ENCODE measurements around the gene NELFB. TPM values are rescaled to one million over a fixed set of nuclear protein-coding genes. Genes with fewer than 3 reads are reported as not detected.

The NELFB gene
- total RNA-seq, 2 experiments from 2014 or later: 47.0 to 47.1 TPM

GRCh38 chr9:137278721-137279711 is 23.9 kb downstream of the NELFB start:
- CTCF ChIA-PET: no interaction called here
- peaks cover 11% of the 10 kb centered on the region for H3K4me1 Mint-ChIP-seq (ENCODE audit: low read depth)

GRCh38 chr9:137279741-137280473 is 24.8 kb downstream of the NELFB start:
- no peak overlapping the region for H3K4me3 Mint-ChIP-seq
- intact Hi-C loops (cut with micrococcal nuclease): no loop called here
- H3K36me3 Mint-ChIP-seq (ENCODE audit: low read depth): no peaks in the 10 kb centered on the region
- peaks cover 13% of the 10 kb centered on the region for H3K27me3 Mint-ChIP-seq (ENCODE audit: low read depth)
- no peak overlapping the region for H3K27ac Mint-ChIP-seq
- CTCF ChIA-PET: no interaction called here
- no peak for DNase-seq
- H3K9me3 Mint-ChIP-seq: no peaks in the 10 kb centered on the region
- peaks cover 11% of the 10 kb centered on the region for H3K4me1 Mint-ChIP-seq (ENCODE audit: low read depth)

More at GRCh38 chr9:137278721-137279711, 23.9 kb downstream of the NELFB start:
- intact Hi-C loops (cut with micrococcal nuclease): no loop called here
- H3K9me3 Mint-ChIP-seq: no peaks in the 10 kb centered on the region
- H3K36me3 Mint-ChIP-seq (ENCODE audit: low read depth): no peaks in the 10 kb centered on the region
- H3K27ac Mint-ChIP-seq: no peak overlapping the region
- peaks cover 13% of the 10 kb centered on the region for H3K27me3 Mint-ChIP-seq (ENCODE audit: low read depth)
- H3K4me3 Mint-ChIP-seq: no peak overlapping the region
- DNase-seq: no peak

GRCh38 chr9:137280474-137281344 is 25.6 kb downstream of the NELFB start:
- no peak overlapping the region for H3K27ac Mint-ChIP-seq
- H3K4me1 Mint-ChIP-seq (ENCODE audit: low read depth): peaks cover 9% of the 10 kb centered on the region
- H3K36me3 Mint-ChIP-seq (ENCODE audit: low read depth): no peaks in the 10 kb centered on the region
- H3K27me3 Mint-ChIP-seq (ENCODE audit: low read depth): peaks cover 13% of the 10 kb centered on the region
- DNase-seq: no peak
- no peaks in the 10 kb centered on the region for H3K9me3 Mint-ChIP-seq
- H3K4me3 Mint-ChIP-seq: no peak overlapping the region
- intact Hi-C loops (cut with micrococcal nuclease): no loop called here
- CTCF ChIA-PET: no interaction called here

GRCh38 chr9:137281345-137282116 is 26.4 kb downstream of the NELFB start:
- intact Hi-C loops (cut with micrococcal nuclease): no loop called here
- peaks cover 8% of the 10 kb centered on the region for H3K4me1 Mint-ChIP-seq (ENCODE audit: low read depth)
- H3K27me3 Mint-ChIP-seq (ENCODE audit: low read depth): peaks cover 13% of the 10 kb centered on the region
- no peak for DNase-seq
- H3K36me3 Mint-ChIP-seq (ENCODE audit: low read depth): no peaks in the 10 kb centered on the region
- no peak overlapping the region for H3K27ac Mint-ChIP-seq
- CTCF ChIA-PET: no interaction called here
- no peaks in the 10 kb centered on the region for H3K9me3 Mint-ChIP-seq
- no peak overlapping the region for H3K4me3 Mint-ChIP-seq

- no peak overlapping the region for H3K27ac Mint-ChIP-seq
- no peaks in the 10 kb centered on the region for H3K4me1 Mint-ChIP-seq (ENCODE audit: low read depth)
- DNase-seq: peak; percentile 46
- no peak overlapping the region for H3K4me3 Mint-ChIP-seq
- H3K27me3 Mint-ChIP-seq (ENCODE audit: low read depth): peaks cover 10% of the 10 kb centered on the region
- CTCF ChIA-PET: interaction anchor here (0.6 to 1.3 kb wide), 7 partner anchors 10 to 306 kb away, joined by 3 to 6 read pairs (median 4); partner anchors contain the start of gene TOR4A
- H3K9me3 Mint-ChIP-seq: no peaks in the 10 kb centered on the region
- intact Hi-C loops (cut with micrococcal nuclease): no loop called here
- no peaks in the 10 kb centered on the region for H3K36me3 Mint-ChIP-seq (ENCODE audit: low read depth)
Observed at GRCh38 chr9:137286975-137287383, 31.9 kb downstream of the NELFB start.

GRCh38 chr9:137293094-137293481 is 38.0 kb downstream of the NELFB start:
- peaks cover 20% of the 10 kb centered on the region for H3K27me3 Mint-ChIP-seq (ENCODE audit: low read depth)
- H3K9me3 Mint-ChIP-seq: peaks cover 1% of the 10 kb centered on the region
- DNase-seq: no peak
- intact Hi-C loops (cut with micrococcal nuclease): no loop called here
- no peak overlapping the region for H3K27ac Mint-ChIP-seq
- CTCF ChIA-PET: interaction anchor here (0.6 to 1.4 kb wide), 2 partner anchors 113 to 232 kb away, joined by 3 read pairs; no protein-coding TSS in a partner anchor
- H3K36me3 Mint-ChIP-seq (ENCODE audit: low read depth): no peaks in the 10 kb centered on the region
- peaks cover 8% of the 10 kb centered on the region for H3K4me1 Mint-ChIP-seq (ENCODE audit: low read depth)
- H3K4me3 Mint-ChIP-seq: no peak overlapping the region

GRCh38 chr9:137293482-137294090 is 38.5 kb downstream of the NELFB start:
- H3K27me3 Mint-ChIP-seq (ENCODE audit: low read depth): peaks cover 20% of the 10 kb centered on the region
- H3K9me3 Mint-ChIP-seq: peaks cover 1% of the 10 kb centered on the region
- no peak overlapping the region for H3K4me3 Mint-ChIP-seq
- DNase-seq: no peak
- intact Hi-C loops (cut with micrococcal nuclease): loop anchor here (1.0 kb wide), 1 partner anchor 152 kb away; no protein-coding TSS in a partner anchor
- H3K36me3 Mint-ChIP-seq (ENCODE audit: low read depth): no peaks in the 10 kb centered on the region
- H3K4me1 Mint-ChIP-seq (ENCODE audit: low read depth): peaks cover 8% of the 10 kb centered on the region
- H3K27ac Mint-ChIP-seq: no peak overlapping the region
- CTCF ChIA-PET: interaction anchor here (0.6 to 1.4 kb wide), 3 partner anchors 113 to 231 kb away, joined by 3 read pairs; no protein-coding TSS in a partner anchor

- peaks cover 20% of the 10 kb centered on the region for H3K27me3 Mint-ChIP-seq (ENCODE audit: low read depth)
- H3K4me1 Mint-ChIP-seq (ENCODE audit: low read depth): peaks cover 8% of the 10 kb centered on the region
- H3K4me3 Mint-ChIP-seq: peak overlapping the region; percentile 9
- H3K27ac Mint-ChIP-seq: no peak overlapping the region
- peak; percentile 37 for DNase-seq
- peaks cover 1% of the 10 kb centered on the region for H3K9me3 Mint-ChIP-seq
- CTCF ChIA-PET: interaction anchor here (0.8 to 1.3 kb wide), 2 partner anchors 199 to 233 kb away, joined by 3 read pairs; no protein-coding TSS in a partner anchor
- intact Hi-C loops (cut with micrococcal nuclease): loop anchor here (1.0 kb wide), 1 partner anchor 151 kb away; no protein-coding TSS in a partner anchor
- H3K36me3 Mint-ChIP-seq (ENCODE audit: low read depth): no peaks in the 10 kb centered on the region
Observed at GRCh38 chr9:137294091-137294680, 39.1 kb downstream of the NELFB start.

- peak overlapping the region; percentile 47 for H3K4me3 Mint-ChIP-seq
- no peak overlapping the region for H3K27ac Mint-ChIP-seq
- H3K36me3 Mint-ChIP-seq (ENCODE audit: low read depth): no peaks in the 10 kb centered on the region
- DNase-seq: no peak
- CTCF ChIA-PET: interaction anchor here (0.6 to 1.3 kb wide), 2 partner anchors 167 to 233 kb away, joined by 3 read pairs; no protein-coding TSS in a partner anchor
- peaks cover 1% of the 10 kb centered on the region for H3K9me3 Mint-ChIP-seq
- intact Hi-C loops (cut with micrococcal nuclease): loop anchor here (1.0 kb wide), 1 partner anchor 151 kb away; no protein-coding TSS in a partner anchor
- peaks cover 8% of the 10 kb centered on the region for H3K4me1 Mint-ChIP-seq (ENCODE audit: low read depth)
- peaks cover 24% of the 10 kb centered on the region for H3K27me3 Mint-ChIP-seq (ENCODE audit: low read depth)
Observed at GRCh38 chr9:137294681-137295237, 39.6 kb downstream of the NELFB start.

GRCh38 chr9:137295238-137295811 is 40.2 kb downstream of the NELFB start:
- CTCF ChIA-PET: interaction anchor here (0.6 to 1.3 kb wide), 2 partner anchors 166 to 232 kb away, joined by 3 read pairs; no protein-coding TSS in a partner anchor
- intact Hi-C loops (cut with micrococcal nuclease): no loop called here
- Mint-ChIP-seq H3K27me3 (ENCODE audit: low read depth) (peaks cover 27% of the 10 kb centered on the region), H3K36me3 (ENCODE audit: low read depth) (no peaks in the 10 kb centered on the region), H3K4me1 (ENCODE audit: low read depth) (peaks cover 8% of the 10 kb centered on the region), H3K9me3 (peaks cover 1% of the 10 kb centered on the region), H3K4me3 (peak overlapping the region; percentile 47), H3K27ac (no peak overlapping the region)
- peak; percentile 46 for DNase-seq

Measured in activated naive CD4-positive, alpha-beta T cell treated with anti-CD3 and anti-CD28 coated beads for 36 hours (primary cell).